GM21717 (cell line): ENCODE measurements around the gene FNDC4.

Experiments
- ATAC-seq: cut with Tn5 transposase; IDR thresholded peaks from one replicate; pipeline ENCODE4 v1.9.1; 2021; ENCODE audit warnings: mild to moderate bottlenecking, moderate library complexity; ENCODE audit not compliant: unreplicated experiment

The FNDC4 gene

DNA sequence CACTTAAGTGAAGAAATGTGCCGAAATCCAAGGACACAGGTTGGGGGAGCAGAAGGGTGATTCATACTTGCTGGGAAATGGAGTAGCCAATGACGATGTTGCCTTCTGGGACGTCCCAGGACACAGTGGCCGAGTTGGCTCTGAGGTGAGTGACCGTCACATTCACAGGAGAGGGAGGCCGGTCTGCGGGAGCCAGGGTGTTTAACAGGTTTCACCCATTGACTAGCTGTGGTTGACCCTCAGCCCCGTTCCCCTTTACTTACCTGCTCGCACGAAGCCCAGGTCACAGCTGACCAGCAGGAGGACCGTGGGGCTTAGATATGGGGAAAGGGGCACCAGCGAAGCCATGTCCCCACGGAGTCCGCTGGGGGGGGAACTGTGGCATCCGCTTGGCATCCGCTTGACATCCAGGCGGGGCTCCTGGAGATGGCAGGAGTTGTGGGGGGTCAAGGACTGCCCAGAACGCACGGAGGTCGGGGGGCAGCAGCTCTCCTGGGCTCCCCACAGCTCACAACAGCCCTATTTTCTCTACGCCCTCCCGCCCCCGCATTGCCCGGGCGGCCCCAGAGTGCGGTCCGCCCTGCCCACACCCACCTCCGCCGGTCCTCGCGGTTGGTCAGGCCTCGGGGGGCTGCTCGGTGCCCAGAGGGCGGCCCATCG, 586 bp downstream of the FNDC4 start:
- no peak for ATAC-seq

DNA sequence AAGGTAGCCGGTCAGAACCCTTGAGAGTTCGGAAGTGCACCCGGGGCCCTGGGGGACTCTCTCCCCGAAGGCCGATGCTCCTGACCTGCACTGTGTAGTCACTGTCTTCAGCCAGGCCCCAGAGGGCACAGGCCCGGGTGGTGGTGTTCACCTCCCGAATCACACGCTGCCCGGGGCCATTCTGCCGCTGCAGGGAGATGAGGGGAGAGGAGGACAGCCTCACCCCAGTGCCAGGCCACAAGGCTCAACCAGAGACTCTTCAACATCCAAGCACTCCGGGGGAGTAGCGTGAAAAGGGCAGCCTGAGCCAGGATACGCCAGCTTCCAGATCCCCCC, 1.1 kb downstream of the FNDC4 start:
- no peak for ATAC-seq

DNA sequence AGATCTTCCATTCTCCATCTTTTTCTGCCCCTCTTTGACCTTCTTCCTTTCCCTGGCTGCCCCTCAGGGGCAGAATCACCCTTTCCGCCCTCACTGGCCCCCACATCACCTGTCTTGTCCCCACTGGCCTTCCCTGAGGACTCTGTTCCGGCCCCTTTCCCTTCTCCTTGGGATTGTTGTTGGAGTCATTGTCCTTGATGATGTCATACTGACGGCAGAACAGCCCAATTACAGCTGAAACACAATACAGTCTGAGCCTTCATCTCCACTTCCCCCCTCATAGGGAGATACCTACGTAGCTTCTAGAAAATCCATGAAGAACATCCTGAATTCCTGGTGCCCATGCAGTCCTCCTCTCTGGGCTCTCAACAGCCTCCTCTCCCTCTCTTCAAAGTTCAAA, 2.4 kb downstream of the FNDC4 start:
- no peak for ATAC-seq

DNA sequence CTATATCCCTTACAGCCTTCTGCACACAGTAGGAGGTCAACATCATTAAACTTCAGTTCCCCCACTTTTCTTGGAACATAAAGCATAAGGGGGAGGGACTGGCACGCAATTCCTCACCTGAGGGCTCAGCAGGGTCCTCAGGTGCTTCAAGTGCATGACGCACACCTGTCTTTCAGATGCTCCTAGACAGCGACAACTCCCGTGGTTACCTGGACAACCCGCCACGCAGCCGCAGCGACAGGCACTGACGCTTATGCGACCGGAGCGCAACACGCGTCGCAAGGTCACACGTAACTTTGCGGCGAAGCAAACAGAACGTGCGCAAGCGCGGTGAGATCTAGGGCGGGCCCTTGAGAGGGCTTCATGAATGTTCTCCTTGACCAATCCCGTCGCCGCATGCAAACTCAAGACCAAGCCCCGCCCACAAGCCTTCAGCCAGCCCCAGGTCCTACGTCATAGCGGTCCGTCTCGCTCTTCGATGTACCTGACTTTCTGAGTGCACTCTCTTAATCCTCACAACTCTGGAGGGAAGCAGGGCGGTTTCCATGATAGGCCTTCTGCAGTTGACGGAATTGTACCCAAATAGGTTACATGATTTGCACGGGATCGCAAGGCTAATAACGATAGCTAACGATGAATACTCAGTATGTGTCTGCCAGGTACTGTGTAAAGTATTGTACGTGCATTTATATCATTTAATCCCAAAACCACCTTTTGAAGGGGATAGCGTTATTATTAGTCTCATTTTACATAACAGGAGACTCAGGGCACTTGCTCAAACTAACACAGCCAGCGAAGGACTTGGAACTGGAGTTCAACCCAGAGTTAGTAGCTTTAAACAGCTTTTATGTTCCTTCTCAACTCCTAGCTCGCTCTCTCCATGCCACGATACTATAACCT, 5.3 kb downstream of the FNDC4 start, which contains the start of gene IFT172:
TSS of gene IFT172 (minus strand) at position 246 of the 900 bp plus-strand sequence. CDS start at position 156, 90 bp downstream.
- ATAC-seq = peak; percentile 93

DNA sequence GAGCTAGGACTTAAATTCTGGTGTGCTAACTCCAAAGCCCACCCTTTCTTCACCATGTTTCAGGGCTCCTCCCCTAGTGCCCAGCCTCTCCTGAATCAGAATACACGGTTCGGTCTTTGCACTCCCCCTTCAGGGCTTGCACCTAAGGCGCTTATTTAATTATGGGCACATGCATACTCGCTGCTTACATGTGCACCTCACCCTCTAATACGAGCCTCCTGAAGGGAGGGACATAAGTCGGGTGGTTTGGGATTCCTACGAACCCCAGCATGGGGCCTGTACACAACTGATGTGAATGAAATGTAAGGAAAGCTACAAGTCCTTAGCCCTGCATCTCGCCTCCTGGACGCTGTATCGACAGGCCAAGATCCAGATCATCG, 5.9 kb downstream of the FNDC4 start:
- ATAC-seq = peak; percentile 13

DNA sequence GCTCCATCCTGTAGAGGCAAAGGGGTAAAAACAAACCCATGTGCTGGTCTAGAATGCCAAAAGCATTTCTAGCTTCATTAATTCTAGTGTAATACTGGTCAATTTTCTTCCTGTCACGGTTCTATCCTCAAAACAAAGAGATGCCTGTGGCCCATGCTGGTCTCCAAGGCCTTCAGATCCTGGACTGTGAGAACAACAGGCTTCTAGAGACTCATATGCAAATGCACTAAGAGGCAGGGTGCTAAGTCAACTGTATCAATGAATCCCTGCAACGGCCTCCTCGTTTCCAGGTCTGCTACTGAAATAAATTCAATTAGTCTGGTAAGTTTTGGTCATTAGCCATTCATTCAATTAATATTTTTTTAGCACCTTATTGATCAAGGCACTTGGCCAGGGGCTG, 9.5 kb downstream of the FNDC4 start:
- ATAC-seq = no peak

DNA sequence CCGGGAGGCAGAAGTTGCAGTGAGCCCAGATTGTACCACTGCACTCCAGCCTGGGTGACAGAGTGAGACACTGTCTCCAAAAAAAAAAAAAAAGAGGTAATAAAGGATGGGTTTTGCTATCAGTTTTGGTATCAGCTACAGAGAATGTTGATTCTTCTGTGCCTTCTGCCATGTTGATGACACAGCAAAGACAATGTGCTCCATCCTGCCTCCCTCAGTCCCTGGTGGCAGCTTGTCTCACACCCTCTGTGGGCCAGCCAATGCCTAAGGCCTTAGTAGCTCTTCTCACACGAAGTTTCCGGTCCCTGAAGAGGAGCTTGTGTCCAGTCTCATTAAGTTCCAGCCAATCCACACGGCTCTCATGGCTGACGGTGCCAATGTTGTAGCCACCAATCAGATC, 23.0 kb downstream of the FNDC4 start:
- no peak for ATAC-seq

DNA sequence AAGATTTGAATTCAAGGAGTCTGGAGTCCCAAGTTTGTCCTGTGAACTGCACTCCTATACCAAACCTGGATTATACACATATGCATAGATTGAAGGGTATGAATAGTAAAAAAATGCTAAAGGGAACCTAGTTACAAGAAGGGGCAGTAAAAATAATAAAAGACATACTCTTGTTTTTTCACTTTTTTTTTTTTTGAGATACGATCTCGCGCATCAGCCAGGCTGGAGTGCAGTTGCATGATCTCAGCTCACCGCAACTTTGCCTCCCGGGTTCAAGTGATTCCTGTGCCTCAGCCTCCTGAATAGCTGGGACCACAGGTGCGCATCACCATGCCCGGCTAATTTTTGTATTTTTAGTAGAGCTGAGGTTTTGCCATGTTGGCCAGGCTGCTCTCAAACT, 30.6 kb downstream of the FNDC4 start:
- ATAC-seq = no peak

DNA sequence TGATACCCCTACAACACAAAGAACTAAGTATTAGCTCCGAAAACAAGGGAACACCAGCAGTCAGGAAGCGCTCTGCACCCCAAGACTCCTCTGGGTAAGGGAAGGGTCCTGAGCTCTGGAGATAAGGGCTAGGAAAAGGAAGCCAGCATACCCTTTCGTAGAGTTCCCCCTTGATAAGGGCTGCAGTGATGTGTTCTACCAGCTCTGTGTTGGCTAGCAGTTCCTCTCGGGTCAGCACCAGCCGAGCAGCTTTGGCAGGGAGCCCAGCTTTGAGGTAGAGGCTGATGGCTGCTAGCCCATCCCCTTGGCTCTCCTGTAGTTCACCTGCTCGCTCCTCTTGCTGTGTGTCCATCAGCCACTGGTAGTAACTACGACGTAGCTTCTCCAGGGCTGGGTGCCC, 33.9 kb downstream of the FNDC4 start:
- ATAC-seq = no peak

DNA sequence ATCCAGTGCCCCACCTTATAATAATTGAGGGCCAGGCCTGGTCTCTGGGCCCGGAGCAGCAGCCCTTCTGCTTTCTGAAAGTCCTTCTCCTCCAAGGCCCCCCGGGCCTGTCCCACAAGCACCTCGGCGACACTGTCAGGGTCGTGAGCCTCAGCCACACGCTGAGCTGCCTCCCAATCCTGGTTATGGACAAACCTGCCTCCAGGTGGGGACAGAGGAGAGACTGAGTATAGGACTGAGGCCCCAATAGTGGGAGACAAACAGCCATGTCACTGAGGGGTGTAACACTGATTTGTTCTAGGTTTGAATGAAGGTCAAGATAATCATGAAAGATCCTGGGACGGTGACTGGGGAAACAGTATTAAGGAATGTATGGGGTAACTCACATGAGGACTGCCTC, 41.0 kb downstream of the FNDC4 start:
- ATAC-seq = no peak

DNA sequence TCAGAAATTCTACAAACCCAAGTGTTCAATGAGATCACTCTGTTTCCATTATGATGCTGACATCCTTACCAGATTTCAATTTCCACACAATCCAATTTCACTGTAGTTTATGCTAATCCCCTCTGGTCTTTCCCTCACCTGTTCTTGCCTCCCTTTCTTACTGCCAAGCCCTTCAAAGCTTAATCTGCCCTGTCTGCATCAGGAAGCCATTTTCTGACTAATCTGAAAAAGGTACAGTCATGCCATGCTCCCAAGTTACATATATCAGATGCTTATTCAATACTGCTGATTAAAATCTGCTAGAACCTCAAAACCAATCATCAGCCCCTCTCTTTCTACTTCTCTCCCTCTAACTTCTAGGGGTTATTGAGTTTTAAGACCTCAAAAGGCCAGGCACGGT, 43.9 kb downstream of the FNDC4 start:
- ATAC-seq = no peak

DNA sequence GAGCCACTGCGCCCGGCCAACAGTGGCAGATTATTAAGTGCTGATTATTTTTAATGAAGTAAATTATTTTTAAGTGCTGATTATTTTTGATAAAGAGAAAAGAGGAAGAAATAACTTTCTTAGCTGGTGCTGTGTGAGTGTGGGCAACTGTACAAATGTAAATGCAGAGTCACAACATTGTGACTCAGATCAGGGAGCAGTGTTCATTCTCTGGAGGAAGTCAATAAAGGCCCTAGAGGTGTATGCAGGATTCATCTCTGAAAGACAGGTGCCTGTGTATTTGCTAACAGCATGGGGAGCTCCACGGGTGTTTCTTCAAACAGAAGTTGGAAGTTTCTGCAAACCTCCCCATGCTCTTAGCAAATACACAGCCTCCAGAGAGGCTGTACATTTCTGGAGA, 46.6 kb downstream of the FNDC4 start:
- ATAC-seq = no peak

DNA sequence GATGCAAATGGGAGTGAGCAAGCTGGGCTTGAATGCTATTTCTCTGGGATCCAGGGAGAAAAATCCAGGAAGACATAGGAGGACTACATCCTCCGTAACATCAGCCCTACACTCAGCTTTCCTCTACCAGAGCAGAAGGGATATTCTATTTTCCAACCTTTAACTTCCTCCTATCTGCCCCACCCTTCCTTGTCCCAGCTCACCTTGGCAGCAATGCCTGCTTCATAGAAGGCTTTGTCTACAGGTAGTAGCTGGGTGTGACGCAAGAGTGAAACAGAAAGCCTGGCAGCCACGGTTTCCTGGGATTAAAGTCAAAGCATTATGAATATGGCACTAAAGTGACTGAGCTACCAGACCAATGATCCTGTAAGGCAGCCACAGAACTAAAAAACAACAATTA, 48.9 kb downstream of the FNDC4 start:
- no peak for ATAC-seq

DNA sequence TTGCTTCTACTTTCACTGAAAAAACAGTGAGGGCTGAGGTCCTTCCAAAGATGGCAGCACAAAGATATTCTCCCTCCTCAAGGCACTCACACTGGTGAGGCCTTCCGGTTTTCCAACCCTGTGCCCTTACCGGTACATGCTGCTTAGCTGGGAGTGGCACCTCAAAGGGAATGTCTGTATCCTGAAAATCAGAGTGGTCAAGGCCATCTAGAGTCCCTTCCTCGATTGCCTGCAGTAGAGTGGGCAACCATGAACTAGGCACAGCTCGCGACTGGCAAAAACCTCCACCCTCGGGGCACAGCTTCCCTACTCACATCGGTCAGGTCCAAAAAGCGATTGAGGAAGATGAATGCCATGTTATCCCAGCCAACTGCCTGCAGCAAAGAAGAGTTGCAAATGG, 49.4 kb downstream of the FNDC4 start:
- no peak for ATAC-seq

DNA sequence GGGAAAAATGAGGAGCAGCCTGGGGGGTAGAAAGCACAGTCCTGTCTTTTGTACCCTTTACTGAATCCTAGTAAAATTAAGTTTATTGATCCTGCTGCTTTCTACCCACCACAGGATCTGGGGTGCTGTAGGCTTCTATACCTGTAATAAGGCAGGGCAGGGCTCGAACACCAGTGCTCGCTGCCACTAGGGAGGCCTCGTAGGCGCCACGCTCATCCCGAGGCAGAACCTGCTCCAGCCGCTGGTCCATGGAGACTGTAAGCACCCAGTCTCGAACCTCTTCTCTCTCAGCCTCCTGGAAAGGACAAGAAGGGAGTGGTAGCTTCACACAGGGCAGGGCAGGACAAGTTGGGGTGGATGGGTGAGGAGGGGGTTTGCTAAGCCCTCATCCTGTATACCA, 49.8 kb downstream of the FNDC4 start:
- no peak for ATAC-seq

DNA sequence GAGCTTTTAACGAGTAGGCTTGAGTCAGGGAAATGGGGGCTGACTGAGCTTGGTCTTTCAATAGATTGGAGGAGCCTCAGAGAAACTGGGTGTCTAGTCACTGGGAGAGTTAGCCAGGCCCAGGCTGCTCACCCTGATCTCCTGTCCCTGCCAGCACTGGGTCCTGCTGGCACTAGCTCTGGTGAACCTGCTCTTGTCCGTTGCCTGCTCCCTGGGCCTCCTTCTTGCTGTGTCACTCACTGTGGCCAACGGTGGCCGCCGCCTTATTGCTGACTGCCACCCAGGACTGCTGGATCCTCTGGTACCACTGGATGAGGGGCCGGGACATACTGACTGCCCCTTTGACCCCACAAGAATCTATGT, 52.1 kb downstream of the FNDC4 start:
- no peak for ATAC-seq

DNA sequence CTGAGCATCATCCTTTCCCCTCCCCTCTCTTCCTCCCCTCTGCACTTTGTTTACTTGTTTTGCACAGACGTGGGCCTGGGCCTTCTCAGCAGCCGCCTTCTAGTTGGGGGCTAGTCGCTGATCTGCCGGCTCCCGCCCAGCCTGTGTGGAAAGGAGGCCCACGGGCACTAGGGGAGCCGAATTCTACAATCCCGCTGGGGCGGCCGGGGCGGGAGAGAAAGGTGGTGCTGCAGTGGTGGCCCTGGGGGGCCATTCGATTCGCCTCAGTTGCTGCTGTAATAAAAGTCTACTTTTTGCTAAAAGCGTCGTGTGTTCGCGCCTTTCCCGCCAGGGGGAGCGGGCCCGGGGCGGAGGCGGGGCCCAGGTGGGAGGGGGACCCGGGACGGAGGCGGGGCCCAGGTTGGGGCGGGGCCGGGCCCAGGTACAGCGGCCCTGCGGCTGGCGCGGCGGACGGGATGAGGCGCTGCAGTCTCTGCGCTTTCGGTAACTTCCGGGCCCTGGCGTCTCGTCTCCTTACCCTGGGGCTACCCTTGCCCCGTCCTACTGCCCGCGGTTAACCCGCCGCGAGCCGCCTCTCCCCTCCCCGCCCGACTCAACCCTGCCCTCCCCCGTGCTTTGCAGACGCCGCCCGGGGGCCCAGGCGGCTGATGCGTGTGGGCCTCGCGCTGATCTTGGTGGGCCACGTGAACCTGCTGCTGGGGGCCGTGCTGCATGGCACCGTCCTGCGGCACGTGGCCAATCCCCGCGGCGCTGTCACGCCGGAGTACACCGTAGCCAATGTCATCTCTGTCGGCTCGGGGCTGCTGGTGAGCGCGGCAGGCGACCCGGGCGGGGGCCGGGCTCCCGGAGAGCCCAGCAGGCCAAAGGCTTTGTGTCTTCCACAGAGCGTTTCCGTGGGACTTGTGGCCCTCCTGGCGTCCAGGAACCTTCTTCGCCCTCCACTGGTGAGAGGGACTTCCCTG, 52.8 kb downstream of the FNDC4 start, which contains the start of gene KRTCAP3:
TSS of gene KRTCAP3 (plus strand) at position 424 of the 962 bp plus-strand sequence. CDS start at position 456, 32 bp downstream.
- ATAC-seq = no peak
